NB4 (cell line): Measurements from ENCODE around the gene HBA1.

Experiments used
- POLR2A ChIP-seq: IDR thresholded peaks from 2 replicates; pipeline ENCODE4 v1.6.1; 2011; ENCODE audit warnings: mild to moderate bottlenecking; ENCODE audit not compliant: insufficient read length; ENCODE audit errors: extremely low read depth
- TF ChIP-seq, protein P1 (sequence below): IDR thresholded peaks from one replicate; pipeline ENCODE4 v1.5.1; 2012; ENCODE audit warnings: low read depth, low read length

DNA sequence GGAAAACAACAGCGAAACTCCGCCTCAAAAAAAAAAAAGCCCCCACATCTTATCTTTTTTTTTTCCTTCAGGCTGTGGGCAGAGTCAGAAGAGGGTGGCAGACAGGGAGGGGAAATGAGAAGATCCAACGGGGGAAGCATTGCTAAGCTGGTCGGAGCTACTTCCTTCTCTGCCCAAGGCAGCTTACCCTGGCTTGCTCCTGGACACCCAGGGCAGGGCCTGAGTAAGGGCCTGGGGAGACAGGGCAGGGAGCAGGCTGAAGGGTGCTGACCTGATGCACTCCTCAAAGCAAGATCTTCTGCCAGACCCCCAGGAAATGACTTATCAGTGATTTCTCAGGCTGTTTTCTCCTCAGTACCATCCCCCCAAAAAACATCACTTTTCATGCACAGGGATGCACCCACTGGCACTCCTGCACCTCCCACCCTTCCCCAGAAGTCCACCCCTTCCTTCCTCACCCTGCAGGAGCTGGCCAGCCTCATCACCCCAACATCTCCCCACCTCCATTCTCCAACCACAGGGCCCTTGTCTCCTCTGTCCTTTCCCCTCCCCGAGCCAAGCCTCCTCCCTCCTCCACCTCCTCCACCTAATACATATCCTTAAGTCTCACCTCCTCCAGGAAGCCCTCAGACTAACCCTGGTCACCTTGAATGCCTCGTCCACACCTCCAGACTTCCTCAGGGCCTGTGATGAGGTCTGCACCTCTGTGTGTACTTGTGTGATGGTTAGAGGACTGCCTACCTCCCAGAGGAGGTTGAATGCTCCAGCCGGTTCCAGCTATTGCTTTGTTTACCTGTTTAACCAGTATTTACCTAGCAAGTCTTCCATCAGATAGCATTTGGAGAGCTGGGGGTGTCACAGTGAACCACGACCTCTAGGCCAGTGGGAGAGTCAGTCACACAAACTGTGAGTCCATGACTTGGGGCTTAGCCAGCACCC is 1.2 kb upstream of the HBA1 start:
- TF ChIP-seq, protein P1, sequence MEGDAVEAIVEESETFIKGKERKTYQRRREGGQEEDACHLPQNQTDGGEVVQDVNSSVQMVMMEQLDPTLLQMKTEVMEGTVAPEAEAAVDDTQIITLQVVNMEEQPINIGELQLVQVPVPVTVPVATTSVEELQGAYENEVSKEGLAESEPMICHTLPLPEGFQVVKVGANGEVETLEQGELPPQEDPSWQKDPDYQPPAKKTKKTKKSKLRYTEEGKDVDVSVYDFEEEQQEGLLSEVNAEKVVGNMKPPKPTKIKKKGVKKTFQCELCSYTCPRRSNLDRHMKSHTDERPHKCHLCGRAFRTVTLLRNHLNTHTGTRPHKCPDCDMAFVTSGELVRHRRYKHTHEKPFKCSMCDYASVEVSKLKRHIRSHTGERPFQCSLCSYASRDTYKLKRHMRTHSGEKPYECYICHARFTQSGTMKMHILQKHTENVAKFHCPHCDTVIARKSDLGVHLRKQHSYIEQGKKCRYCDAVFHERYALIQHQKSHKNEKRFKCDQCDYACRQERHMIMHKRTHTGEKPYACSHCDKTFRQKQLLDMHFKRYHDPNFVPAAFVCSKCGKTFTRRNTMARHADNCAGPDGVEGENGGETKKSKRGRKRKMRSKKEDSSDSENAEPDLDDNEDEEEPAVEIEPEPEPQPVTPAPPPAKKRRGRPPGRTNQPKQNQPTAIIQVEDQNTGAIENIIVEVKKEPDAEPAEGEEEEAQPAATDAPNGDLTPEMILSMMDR: no peak
- no peak for TF ChIP-seq POLR2A
